A549 (cell line): Measurements from ENCODE around the gene ARIH2. TPM values are rescaled to one million over a fixed set of nuclear protein-coding genes. Genes with fewer than 3 reads are reported as not detected.

Experiments
- ATAC-seq, 2 experiments: fragments of 200-7000 bp in 1 of 2; fragments of >200 bp in 1 of 2; cut with Nextera tagmentation in 1 of 2; cut with Tn5 transposase in 1 of 2; 3 replicates each; pipeline versions ENCODE4 v1.8.0 to v1.9.1; 2018 to 2020; ENCODE audit warnings: mild to moderate bottlenecking in 1 of 2, moderate library complexity in 1 of 2
- CTCF ChIA-PET: fragments of 300-600 bp; sonication (Branson Sonifier 250); formaldehyde crosslinking; extraction: SDS; loops from one replicate; lab custom pipeline; 2021; ENCODE audit warnings: antibody characterized with exemption, inconsistent platforms; lab: Yijun Ruan, JAX
- POLR2A ChIA-PET: fragments of 350-600 bp; formaldehyde crosslinking; extraction: SDS; loops from one replicate; lab custom pipeline; 2021; ENCODE audit warnings: antibody characterized with exemption, inconsistent platforms; lab: Yijun Ruan, JAX
- DNase-seq, 2 experiments: peaks; one replicate each; pipeline versions ENCODE4 v3.0.0 to v3.0.0-alpha.2; 2011 to 2016; ENCODE audit warnings: low read depth in 1 of 2, low spot score in 1 of 2
- FAIRE-seq: peaks from 2 replicates; lab custom pipeline; 2011; peaks lifted over from hg19 to GRCh38; lab: Jason Lieb, UNC
- H3K27ac ChIP-seq, 2 experiments: fragments of >200 bp; sonication (Bioruptor Twin); formaldehyde crosslinking; 3 replicates each; pipeline ENCODE4 v1.5.1; 2016 to 2017
- H3K4me1 ChIP-seq: fragments of >200 bp; sonication (Bioruptor Twin); formaldehyde crosslinking; 3 replicates; pipeline ENCODE4 v1.6.1; 2016
- H3K4me2 ChIP-seq: fragments of >200 bp; sonication (Bioruptor Twin); formaldehyde crosslinking; 3 replicates; pipeline ENCODE4 v1.6.1; 2016
- H3K4me3 ChIP-seq: fragments of >200 bp; sonication (Bioruptor Twin); formaldehyde crosslinking; 3 replicates; pipeline ENCODE4 v1.5.1; 2016
- H3K9me3 ChIP-seq: fragments of >200 bp; sonication (Bioruptor Twin); formaldehyde crosslinking; 3 replicates; pipeline ENCODE4 v1.6.1; 2016
- ATOH8 ChIP-seq: fragments of 250-450 bp; sonication (Bioruptor Pico); IDR thresholded peaks from 2 replicates; pipeline ENCODE4 v1.5.0; 2020; ENCODE audit warnings: low read depth, mild to moderate bottlenecking, moderate library complexity
- BCL3 ChIP-seq: fragments of >200 bp; sonication (Bioruptor Twin); formaldehyde crosslinking; IDR thresholded peaks from 3 replicates; pipeline ENCODE4 v1.6.1; 2016
- BHLHE40 ChIP-seq: IDR thresholded peaks from 2 replicates; pipeline ENCODE4 v1.6.1; 2012; ENCODE audit warnings: low read depth, low read length, inconsistent platforms
- CBX2 ChIP-seq: fragments of 200-600 bp; sonication (generic); IDR thresholded peaks from 2 replicates; pipeline ENCODE4 v1.6.1; 2016; ENCODE audit warnings: low read depth, mild to moderate bottlenecking, borderline replicate concordance
- CEBPB ChIP-seq, 2 experiments: fragments of >200 bp in 1 of 2; sonication (Bioruptor Twin) in 1 of 2; formaldehyde crosslinking in 1 of 2; IDR thresholded peaks; 2 replicates each; pipeline ENCODE4 v1.6.1; 2012 to 2016
- CHD2 ChIP-seq: fragments of 150-350 bp; IDR thresholded peaks from 2 replicates; pipeline ENCODE4 v1.6.1; 2014; ENCODE audit warnings: low read length; ENCODE audit not compliant: partially characterized antibody
- CHD4 ChIP-seq: fragments of 200-600 bp; sonication (generic); IDR thresholded peaks from 2 replicates; pipeline ENCODE4 v1.6.1; 2016; ENCODE audit warnings: antibody characterized with exemption, mild to moderate bottlenecking, borderline replicate concordance
- E2F6 ChIP-seq: IDR thresholded peaks from 2 replicates; pipeline ENCODE4 v1.6.1; 2012; ENCODE audit warnings: low read depth, borderline replicate concordance
- ELK1 ChIP-seq: fragments of 150-350 bp; IDR thresholded peaks from 2 replicates; pipeline ENCODE4 v1.6.1; 2014; ENCODE audit warnings: low read depth, mild to moderate bottlenecking, low read length
- EP300 ChIP-seq, 2 experiments: fragments of >200 bp; sonication (Bioruptor Twin); formaldehyde crosslinking; IDR thresholded peaks; 2 replicates in 1 of 2; 3 replicates in 1 of 2; pipeline ENCODE4 v1.6.1; 2016 to 2017
- FOSB ChIP-seq: fragments of 250-450 bp; sonication (Bioruptor Pico); IDR thresholded peaks from 2 replicates; pipeline ENCODE4 v1.5.0; 2020; ENCODE audit warnings: mild to moderate bottlenecking, moderate library complexity
- GATA3 ChIP-seq: IDR thresholded peaks from 2 replicates; pipeline ENCODE4 v1.6.1; 2012; ENCODE audit warnings: borderline replicate concordance
- HES2 ChIP-seq: fragments of >200 bp; sonication (Bioruptor Twin); formaldehyde crosslinking; IDR thresholded peaks from 2 replicates; pipeline ENCODE4 v1.6.1; 2016
- JUN ChIP-seq, 2 experiments: fragments of >200 bp; sonication (Bioruptor Twin); formaldehyde crosslinking; IDR thresholded peaks; 2 replicates in 1 of 2; 3 replicates in 1 of 2; pipeline ENCODE4 v1.6.1; 2016 to 2017
- MYC ChIP-seq: IDR thresholded peaks from 2 replicates; pipeline ENCODE4 v1.6.1; 2012; ENCODE audit warnings: mild to moderate bottlenecking, inconsistent platforms, low read length, improper control_type of control experiment, borderline replicate concordance
- NPAS2 ChIP-seq: fragments of 250-450 bp; sonication (Bioruptor Pico); IDR thresholded peaks from 2 replicates; pipeline ENCODE4 v1.8.0; 2022; ENCODE audit warnings: mild to moderate bottlenecking, moderate library complexity, borderline replicate concordance
- PBX3 ChIP-seq: IDR thresholded peaks from 2 replicates; pipeline ENCODE4 v1.6.1; 2012
- POLR2A ChIP-seq: IDR thresholded peaks from 2 replicates; pipeline ENCODE4 v1.6.1; 2012; ENCODE audit warnings: mild to moderate bottlenecking, low read length
- RAD21 ChIP-seq, 2 experiments: fragments of >200 bp in 1 of 2; sonication (Bioruptor Twin) in 1 of 2; formaldehyde crosslinking in 1 of 2; IDR thresholded peaks in 1 of 2; conservative IDR thresholded peaks in 1 of 2; 2 replicates in 1 of 2; 3 replicates in 1 of 2; pipeline ENCODE4 v1.6.1; 2012 to 2018; ENCODE audit warnings: inconsistent platforms in 1 of 2
- RARB ChIP-seq: fragments of 250-450 bp; sonication (Bioruptor Pico); IDR thresholded peaks from 2 replicates; pipeline ENCODE4 v1.8.0; 2021; ENCODE audit warnings: mild to moderate bottlenecking, moderate library complexity
- REST ChIP-seq: fragments of 200-600 bp; sonication (generic); IDR thresholded peaks from 2 replicates; pipeline ENCODE4 v1.6.1; 2016; ENCODE audit warnings: antibody characterized with exemption, mild to moderate bottlenecking, moderate library complexity
- RFX5 ChIP-seq: fragments of 450-650 bp; IDR thresholded peaks from 2 replicates; pipeline ENCODE4 v1.7.1; 2014; ENCODE audit warnings: antibody characterized with exemption, mild to moderate bottlenecking, moderate library complexity
- RNF2 ChIP-seq: fragments of 200-600 bp; sonication (generic); IDR thresholded peaks from 2 replicates; pipeline ENCODE4 v1.6.1; 2016; ENCODE audit warnings: low read depth, mild to moderate bottlenecking, antibody characterized with exemption, moderate library complexity, borderline replicate concordance
- SMC3 ChIP-seq: fragments of >200 bp; sonication (Bioruptor Twin); formaldehyde crosslinking; IDR thresholded peaks from 3 replicates; pipeline ENCODE4 v1.6.1; 2018; ENCODE audit warnings: inconsistent platforms
- TFCP2L1 ChIP-seq: fragments of 250-450 bp; sonication (Bioruptor Pico); IDR thresholded peaks from 2 replicates; pipeline ENCODE4 v1.5.0; 2021; ENCODE audit warnings: mild to moderate bottlenecking
- TP53 ChIP-seq: fragments of 250-450 bp; sonication (Bioruptor Pico); IDR thresholded peaks from 2 replicates; pipeline ENCODE4 v1.5.0; 2021; ENCODE audit warnings: mild to moderate bottlenecking, moderate library complexity
- ZFP36 ChIP-seq: fragments of 450-650 bp; IDR thresholded peaks from 2 replicates; pipeline ENCODE4 v1.6.1; 2014; ENCODE audit warnings: borderline replicate concordance; ENCODE audit not compliant: partially characterized antibody
- ZNF302 ChIP-seq: fragments of 250-450 bp; sonication (Bioruptor Pico); IDR thresholded peaks from 2 replicates; pipeline ENCODE4 v1.9.0; 2021; ENCODE audit warnings: inconsistent platforms, mild to moderate bottlenecking, moderate library complexity
- WGBS: methylation state at CpG from one replicate; pipeline ENCODE4 v1.1.6; 2017; ENCODE audit errors: missing lambda C conversion rate; 5-methylcytosine and 5-hydroxymethylcytosine counted together
- polyA plus RNA-seq, 4 experiments: library from polyadenylated mRNA; depleted of rRNA in 3 of 4; stranded (reverse); fragments of >200 nt; fragmentation: RNase III in 1 of 4; extraction: RNeasy Plus Mini Kit Qiagen cat#74134 plus additional on column Dnase treatment in 1 of 4; gene quantifications; 2 replicates in 3 of 4; 3 replicates in 1 of 4; pipeline ENCODE4 v1.2.3, GENCODE V29; 2011 to 2017

The ARIH2 gene
- polyA plus RNA-seq, 2 of the 4 experiments (the other 2 are of a cell fraction), result 52.4 to 88.8 TPM

- no peaks in the 10 kb centered on the region for H3K4me1 ChIP-seq
- ChIA-PET CTCF (no interaction called here), POLR2A (no interaction called here)
- TF ChIP-seq FOSB (CRISPR knock-in tag), result no peak
- TF ChIP-seq TFCP2L1 (CRISPR knock-in tag), result no peak
- no peak for TF ChIP-seq RNF2
- no peak for TF ChIP-seq HES2
- no peak for TF ChIP-seq SMC3
- TF ChIP-seq REST, result no peak
- no peak for TF ChIP-seq ELK1
- no peak for TF ChIP-seq ATOH8 (CRISPR knock-in tag)
- no peak for TF ChIP-seq PBX3
- TF ChIP-seq RFX5, result no peak
- no peak for TF ChIP-seq RARB (CRISPR knock-in tag)
- TF ChIP-seq ZNF302 (CRISPR knock-in tag), result no peak
- TF ChIP-seq TP53 (CRISPR knock-in tag), result no peak
- TF ChIP-seq CHD4, result no peak
- TF ChIP-seq NPAS2 (CRISPR knock-in tag), result no peak
- no peak for TF ChIP-seq POLR2A
- TF ChIP-seq RAD21 (conservative IDR thresholded peaks at IDR 0.05 in 1 of 2, IDR thresholded peaks at IDR 0.05 in 1 of 2), result no peak
- no peak overlapping the region for H3K27ac ChIP-seq
- no peak overlapping the region for H3K4me2 ChIP-seq
- no peak overlapping the region for H3K4me3 ChIP-seq
- no peaks in the 10 kb centered on the region for H3K9me3 ChIP-seq
- FAIRE-seq (no peak), ATAC-seq (no peak), DNase-seq (no peak)
- WGBS, result 94% methylated on average over 8 of the region's 8 CpGs
These were observed 41.0 kb upstream of the ARIH2 start for GRCh38 chr3:48877671-48878070.

GRCh38 chr3:48879307-48879993, 39.2 kb upstream of the ARIH2 start:
- no peak overlapping the region for H3K4me2 ChIP-seq
- ATAC-seq (no peak; a peak in 1 of 6 replicates), DNase-seq (no peak), FAIRE-seq (no peak)
- no peak overlapping the region for H3K4me3 ChIP-seq
- ChIA-PET CTCF (no interaction called here), POLR2A (no interaction called here)
- WGBS, result 88% methylated on average over 6 of the region's 6 CpGs
- H3K9me3 ChIP-seq, result no peaks in the 10 kb centered on the region
- no peaks in the 10 kb centered on the region for H3K4me1 ChIP-seq
- H3K27ac ChIP-seq, result no peak overlapping the region
- TF ChIP-seq FOSB (CRISPR knock-in tag), result no peak
- TF ChIP-seq CHD4, result no peak
- no peak for TF ChIP-seq CBX2
- no peak for TF ChIP-seq E2F6
- TF ChIP-seq MYC, result no peak
- TF ChIP-seq BHLHE40, result no peak
- TF ChIP-seq CHD2, result no peak
- no peak for TF ChIP-seq GATA3
- TF ChIP-seq RARB (CRISPR knock-in tag), result no peak
- TF ChIP-seq CEBPB (IDR thresholded peaks at IDR 0.05), result no peak
- TF ChIP-seq ZFP36, result no peak
- no peak for TF ChIP-seq JUN (IDR thresholded peaks at IDR 0.05)
- TF ChIP-seq BCL3, result no peak
- no peak for TF ChIP-seq EP300 (IDR thresholded peaks at IDR 0.05)
